HG03571 (cell line): Measurements from ENCODE around the gene RNF6.
"Not testable (repeated sequence)": the region's sequence is repeated elsewhere in the genome, so short reads cannot be mapped to it uniquely, and the experiment has no call there.

Source experiments
- ATAC-seq: cut with Tn5 transposase; IDR thresholded peaks from one replicate; pipeline ENCODE4 v1.9.1; 2021; ENCODE audit not compliant: unreplicated experiment

The RNF6 gene

DNA sequence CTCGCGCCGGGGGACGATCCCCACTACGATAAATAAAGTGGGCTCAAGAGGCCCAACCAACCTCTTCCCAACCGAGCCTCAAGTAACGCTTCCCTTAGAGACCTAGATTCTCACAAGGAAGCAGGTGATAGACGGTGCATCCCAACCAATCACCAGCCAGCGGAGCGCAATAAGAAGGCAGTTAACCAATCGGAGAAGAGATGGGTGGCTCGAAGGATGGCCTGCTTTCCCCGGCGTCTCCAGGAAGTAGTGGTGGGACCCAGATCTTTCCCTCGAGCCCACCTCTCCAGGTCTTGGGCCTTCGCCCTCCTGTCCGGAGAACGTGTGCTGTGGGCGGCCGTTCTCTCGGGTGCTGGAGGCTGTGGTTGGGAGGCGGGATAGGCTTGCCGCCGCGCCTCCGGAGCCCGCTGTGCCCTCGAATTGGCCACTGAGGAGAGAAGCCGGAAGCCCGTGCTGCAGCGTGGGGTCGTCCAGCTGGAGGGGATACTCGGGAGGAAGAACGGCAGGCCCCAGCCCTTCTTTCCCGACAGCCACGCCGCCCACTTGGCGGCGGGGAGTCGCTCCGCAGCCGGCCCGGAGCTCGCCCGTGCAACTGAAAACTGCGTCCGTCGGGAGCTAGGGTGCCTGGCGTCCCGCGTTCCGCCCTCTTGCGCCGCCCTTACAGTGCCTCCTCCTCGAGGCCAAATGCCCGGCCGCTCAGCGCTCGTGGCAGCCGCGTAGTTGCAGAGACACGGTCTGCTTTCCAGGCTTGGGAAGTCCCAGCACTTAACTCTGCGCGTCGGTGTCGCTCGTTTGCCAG lies at the start of gene RNF6:
Gene RNF6, minus strand, starts transcription at position 594 of the 799 bp plus-strand sequence. CDS start 2,665 bp downstream, outside the sequence.
- peak; percentile 93 for ATAC-seq

DNA sequence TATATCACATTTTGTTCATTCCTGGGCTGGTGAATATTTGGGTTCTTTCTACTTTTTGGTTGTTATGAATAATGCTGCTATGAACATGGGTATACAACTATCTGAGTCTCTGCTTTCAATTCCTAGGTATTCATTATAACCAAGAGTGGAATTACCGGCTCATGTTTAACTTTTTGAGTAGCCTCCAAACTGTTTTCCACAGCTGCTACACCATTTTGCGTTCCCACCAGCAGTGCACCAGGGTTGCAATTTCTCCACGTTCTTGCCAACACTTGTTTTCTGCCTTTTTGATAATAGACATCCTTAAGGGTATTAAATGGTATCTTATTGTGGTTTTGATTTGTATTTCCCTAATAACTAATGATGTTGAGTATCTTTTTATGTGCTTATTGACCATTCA lies 48.6 kb upstream of the RNF6 start:
- ATAC-seq: no peak

DNA sequence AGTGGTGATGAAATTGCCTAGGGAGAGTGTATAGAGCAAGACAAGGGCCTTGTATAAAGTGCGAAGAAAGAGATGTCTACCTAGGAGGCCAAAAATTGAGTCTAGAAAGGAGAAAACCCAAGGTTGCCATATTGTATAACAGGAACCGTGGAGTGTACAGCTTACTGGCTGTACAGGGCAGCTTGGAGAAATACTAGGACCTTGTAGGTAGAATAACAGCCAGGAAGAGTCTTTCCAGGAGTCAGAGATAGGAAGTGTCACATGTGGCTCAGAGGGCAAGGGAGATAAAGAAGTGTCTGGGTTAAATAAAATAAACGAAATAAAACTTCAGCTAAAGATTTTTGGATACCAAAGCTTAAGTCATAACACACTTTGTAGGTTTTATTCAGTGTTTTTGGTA lies 44.2 kb upstream of the RNF6 start:
- ATAC-seq: no peak

DNA sequence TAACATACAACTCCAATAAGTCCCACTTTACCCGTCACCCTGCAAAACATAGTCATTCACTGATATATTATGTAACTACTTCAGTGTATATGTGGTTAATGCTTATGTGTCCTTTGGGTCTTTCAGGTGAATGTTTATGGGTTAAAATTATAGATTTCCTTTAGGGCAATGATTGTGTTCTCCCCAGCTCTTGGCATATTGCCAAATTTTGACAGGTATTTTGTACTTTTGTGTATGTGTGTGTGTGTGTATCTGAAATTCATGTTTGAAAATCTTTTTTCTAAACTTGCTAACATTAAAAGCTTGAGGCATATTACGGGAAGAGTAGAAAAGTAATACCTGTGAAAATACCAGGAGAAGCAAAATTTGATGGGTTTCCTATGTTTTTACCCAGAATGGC lies 40.0 kb upstream of the RNF6 start:
- ATAC-seq: no peak

DNA sequence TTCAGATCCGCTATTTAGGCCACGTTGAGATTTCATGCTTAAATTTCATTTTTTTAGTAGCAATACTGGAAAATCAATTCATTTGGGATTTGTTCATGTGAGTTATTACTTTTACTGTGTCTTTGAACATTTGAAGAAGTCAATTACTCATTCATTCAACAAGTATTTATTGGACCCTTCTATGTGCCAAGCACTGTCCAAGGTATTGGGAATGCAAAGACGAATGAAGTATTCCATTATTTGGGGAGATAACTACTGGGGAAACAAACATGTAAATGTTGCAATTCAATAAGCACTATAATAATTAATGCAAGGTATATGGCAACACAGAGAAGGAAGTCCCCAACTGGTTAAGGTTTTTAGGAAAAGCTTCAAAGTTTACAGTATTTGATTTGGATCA lies 37.5 kb upstream of the RNF6 start:
- ATAC-seq: no peak

DNA sequence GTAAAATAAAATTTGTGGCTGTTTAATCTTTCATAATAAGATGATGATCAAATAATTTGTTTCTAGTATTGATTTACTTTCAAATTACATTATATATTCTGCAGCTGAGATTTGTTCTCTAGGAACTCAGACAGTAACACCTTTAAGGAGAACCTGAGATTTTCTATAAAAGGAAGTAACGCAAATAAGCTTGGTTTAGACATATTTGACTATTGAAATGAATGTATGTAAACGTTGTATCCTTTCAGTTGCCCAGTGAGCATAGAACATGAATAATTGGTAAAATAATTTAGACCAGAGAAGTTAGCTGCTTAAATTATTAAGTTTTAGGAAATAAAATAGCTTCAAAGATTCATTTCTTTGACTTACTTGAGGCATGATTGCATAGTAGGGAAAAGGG lies 34.9 kb upstream of the RNF6 start:
- ATAC-seq: no peak

DNA sequence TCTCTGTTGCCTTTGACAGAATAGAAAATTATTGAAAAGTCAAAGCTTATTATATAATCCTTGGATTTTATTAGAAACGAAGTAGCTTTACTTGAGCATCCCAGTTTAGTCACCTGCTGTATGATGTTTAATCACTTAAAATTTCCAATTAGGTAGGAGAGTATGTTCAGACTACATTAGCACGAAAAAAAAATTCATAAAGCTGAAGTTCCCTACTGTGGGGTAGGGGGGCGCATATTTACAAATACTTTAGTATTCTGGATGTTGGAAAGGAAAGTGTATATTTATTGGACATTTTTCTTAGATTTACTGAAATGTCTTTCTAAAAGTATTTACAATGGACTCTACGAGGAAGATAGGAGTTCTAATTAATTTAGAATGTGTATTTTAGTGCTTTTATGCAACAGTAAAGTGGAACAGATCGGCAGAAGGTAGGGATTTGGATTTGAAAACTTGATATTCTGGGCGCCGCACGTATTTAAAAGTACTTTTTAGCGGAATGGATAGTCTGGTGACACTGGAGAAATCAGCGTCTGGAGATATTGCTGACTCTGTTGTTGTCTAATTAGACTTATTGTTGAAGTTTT lies 33.7 kb upstream of the RNF6 start:
- ATAC-seq: no peak

DNA sequence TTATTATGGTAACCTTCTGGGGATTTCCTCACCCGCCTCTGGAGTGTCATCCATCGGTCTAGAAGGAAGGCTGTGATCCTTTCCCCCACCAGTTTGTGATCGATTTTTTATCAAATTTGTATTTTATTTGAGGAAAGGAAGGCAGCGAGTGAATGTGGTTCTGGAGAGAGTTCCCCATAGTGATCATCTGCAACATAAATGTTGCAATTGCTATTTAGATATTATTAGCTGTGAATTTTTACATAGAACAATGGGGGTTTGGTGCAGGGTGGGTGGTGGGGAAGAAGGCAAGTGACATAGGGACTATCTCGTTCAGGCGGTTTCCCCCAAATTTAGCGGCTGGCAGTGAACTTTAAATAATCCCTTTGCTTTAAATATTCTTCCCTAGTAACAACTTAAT lies 33.0 kb upstream of the RNF6 start:
- ATAC-seq: no peak

DNA sequence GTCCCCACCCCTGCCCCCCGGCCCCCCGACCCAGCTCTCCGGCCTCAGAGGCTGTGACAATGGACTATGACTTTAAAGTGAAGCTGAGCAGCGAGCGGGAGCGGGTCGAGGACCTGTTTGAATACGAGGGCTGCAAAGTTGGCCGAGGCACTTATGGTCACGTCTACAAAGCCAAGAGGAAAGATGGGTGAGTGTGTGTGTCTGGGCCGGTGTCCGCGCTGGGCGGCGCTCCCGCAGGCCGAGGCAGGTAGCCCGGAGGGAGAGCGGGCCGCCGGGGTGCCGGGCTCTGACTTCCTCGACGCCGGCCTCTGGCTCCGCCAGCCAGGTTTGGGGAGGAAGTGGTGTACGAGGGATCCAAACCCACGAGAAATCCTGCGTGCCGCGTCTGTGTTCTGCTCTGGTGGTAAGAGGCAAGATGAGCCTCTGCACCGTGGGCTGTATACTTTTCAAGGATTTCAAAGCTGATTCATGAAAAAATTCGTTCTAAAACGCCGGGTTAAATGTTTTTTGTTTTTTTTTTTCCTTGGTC lies 32.5 kb upstream of the RNF6 start:
- peak; percentile 31 for ATAC-seq

DNA sequence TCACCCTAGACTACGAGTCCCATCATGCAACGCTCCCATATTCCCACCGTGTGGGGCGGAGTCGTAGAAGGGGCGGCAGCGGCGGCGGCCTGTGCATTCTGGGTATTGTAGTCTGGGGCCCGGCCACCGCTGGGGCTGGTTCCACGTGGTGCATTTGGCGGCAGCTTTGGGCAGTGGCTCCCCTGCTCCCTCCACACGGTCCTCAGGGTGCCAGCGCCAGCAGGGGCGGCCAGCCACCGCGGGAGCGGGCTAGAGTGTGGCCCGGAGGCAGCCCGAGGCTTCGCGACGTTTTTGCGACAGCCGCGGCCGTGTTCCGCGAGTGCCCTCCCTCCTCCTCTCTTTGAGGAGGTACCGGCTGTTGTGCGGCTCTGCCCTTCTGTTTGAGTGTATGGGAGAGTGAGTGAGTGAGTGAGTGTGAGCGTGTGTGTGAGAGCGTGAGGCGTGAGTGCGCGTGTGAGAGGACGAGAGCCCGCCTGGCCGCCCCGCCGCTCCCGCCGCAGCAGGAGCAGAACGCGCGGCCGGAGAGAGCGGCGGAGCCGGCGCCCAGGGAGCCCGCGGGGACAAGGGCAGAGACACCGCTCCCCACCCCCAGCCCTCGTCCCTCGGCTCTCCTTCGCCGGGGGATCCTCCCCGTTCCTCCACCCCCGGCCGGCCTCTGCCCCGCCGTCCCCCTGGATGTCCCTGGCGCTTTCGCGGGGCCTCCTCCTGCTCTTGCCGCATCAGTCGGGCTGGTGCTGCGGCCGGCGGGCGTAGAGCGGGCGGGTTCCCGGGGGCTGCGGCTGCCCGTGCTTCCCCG lies 31.9 kb upstream of the RNF6 start, which contains the start of gene CDK8:
Gene CDK8, plus strand, starts transcription at position 343 of the 796 bp plus-strand sequence. CDS start 513 bp downstream, outside the sequence.
- ATAC-seq: peak; percentile 89

DNA sequence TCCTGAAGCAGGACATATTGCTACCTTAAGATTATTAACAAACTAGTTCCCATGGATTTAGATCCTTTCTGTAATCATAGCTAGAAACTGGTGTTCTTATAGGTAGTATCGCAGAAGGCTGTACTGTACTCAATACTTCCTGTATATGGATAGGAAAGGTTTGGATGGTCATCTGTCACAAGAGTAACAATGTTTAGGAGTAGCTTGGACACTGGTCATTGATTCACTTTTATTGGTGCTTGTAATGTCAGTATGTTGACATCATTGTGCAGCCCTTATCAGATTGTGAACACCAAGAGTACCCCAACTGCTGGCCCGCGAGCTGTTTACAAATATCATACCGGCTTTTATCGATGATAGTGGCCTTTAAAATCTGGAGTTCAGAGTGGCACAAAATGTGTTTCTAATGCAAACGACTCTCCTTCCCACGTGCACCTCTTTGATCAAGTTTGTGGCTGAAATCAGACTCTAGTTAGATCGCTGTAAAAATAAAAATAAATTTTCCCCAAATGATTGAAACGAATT lies 31.2 kb upstream of the RNF6 start:
- ATAC-seq: no peak

DNA sequence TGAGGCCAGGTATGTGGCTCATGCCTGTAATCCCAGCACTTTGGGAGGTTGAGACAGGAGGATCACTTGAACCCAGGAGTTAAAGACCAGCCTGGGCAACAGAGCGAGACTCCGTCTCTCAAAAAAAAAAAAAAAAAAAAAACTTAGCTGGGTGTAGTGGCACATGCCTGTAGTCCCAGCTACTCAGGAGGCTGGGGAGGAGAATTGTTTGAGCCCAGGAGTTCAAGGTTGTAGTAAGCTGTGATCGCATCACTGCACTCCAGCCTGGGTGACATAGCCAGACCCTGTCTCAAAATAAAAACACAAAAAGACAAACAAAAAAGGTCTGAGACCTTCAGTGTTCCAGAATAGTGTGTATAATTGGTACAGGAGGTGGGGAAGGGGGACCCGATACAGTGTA lies 29.9 kb upstream of the RNF6 start:
- ATAC-seq: not testable (repeated sequence)

DNA sequence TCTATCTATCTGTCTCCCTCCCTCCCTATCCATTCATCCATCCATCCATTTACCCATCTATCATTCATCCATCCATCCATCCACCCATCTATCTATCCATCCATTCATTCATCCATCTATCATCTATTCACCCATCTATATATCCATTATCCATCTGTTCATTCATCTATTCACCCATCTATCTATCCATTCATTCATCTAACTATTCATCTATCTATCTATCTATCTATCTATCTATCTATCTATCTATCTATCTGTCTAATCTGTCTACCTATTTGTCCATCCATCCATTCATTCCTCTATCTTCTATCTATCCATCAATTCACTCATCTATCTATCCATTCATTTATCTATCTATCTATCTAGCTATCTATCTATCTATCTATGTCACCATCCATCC lies 27.4 kb upstream of the RNF6 start:
- ATAC-seq: no peak

DNA sequence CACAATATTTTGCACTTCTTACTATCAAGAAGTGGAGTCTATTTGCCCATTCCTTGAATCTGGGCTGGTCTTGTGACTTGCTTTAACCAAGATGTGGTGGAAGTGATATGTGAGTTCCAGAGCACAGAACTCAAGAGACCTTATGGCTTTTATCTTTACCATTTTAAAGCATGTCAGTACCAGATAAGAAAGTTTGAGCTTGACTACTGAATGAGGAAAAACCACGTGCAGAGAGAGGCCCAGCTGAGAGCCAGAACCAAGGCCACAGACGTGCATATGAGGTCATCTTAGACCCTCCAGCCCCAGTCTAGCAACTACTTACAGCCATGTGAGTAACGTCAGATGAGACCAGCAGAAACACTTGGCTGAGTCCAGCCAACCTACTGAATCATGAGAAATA lies 25.5 kb upstream of the RNF6 start:
- no peak for ATAC-seq

DNA sequence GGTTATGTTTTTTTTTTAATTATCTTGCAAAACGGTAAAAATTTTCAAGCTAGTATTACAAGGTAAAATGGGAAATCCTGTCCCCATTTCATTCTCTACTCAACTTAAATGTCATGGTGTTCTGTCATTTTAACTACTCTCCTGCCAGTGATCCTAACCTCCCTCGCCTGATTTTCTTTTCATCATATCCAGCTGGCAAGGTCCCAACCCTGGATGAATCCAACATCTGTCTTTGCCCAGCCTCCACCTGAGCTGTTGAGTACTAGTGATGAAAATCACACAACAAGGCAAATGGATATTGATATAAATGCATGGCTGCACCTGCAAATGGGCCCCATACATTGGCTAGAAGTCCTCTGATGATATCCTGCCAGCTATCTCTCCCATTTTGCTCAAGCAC lies 24.9 kb upstream of the RNF6 start:
- ATAC-seq: no peak

DNA sequence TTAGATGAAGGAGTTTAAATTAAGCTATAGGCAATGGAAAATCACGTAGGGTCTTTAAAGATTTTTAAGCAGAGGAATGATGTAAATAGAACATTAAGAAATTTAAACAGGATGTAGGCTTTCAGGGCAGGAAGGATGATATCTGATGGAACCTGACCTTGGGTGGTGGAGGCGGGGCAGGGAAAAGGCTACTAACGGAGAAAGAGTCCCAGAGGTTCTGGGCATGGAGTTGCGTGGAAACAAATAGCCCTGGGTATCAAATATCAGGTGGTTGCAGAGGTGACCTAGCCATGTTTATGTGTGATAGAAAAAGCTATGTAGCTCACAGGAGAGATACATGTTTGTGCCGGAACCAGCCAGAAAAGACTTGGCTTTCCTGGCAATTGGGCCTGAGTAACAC lies 24.0 kb upstream of the RNF6 start:
- no peak for ATAC-seq

DNA sequence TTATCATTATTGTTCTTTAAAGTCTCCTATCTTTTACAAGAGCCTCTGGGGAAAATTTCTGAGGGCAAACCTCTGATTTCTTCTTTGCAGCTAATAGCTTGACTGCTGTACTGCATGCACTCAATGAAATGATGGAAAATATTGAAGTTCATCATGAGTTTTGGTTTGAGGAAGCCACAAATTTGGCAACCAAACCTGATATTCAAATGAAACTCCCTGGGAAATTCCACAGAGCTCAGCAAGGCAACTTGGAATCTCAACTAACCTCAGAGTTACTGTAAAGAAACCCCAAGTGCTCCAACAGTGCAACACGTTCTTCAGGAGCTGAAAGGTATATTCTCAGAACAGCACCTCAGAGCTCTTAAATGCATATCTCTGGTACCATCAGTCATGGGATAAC lies 14.2 kb upstream of the RNF6 start:
- ATAC-seq: no peak

DNA sequence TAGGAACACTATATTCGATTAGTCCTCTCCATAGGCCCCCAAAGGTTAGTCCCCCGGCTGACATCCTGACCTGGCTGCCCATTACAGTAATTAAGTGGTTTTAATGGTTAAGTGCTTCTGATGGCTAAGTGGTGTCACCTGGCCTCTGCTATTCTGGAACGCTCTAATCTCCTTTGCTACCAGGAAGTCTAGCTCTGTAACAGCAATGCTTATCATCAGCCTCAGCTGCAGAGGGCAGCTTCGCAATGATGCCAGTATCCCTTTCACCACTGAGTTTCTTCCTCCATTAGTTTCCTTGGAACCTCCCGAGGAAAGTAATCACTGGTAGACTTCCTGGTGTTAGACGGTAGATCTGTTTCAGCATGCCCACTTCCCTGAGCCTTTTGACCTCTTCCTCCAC lies 8.6 kb upstream of the RNF6 start:
- no peak for ATAC-seq

DNA sequence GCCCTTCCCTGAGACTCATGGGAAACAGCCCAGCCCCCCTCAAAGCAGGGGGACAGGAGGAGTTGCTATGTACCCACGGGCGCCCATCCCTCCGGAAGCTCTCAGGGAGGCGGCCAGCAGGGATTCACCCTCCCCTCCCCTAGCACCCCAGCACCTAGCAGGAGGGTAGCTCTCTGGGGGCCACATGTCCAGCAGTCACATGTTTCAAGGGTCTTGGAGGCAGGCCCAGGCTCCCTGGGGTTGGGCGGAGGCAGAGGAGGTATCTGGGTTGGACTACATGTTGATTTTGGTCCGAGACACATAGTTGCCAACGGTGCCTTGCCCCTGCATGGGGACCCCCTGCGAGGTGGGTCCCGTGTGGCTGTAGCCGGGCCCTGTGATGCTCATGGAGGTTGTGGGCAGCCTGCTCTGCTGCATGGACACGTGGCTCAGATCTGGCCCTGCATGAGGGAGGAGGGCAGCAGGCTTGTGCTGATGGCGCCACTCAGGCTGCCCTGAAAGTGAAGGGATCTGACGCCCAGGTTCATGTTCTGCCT lies 7.0 kb upstream of the RNF6 start:
- ATAC-seq: no peak

DNA sequence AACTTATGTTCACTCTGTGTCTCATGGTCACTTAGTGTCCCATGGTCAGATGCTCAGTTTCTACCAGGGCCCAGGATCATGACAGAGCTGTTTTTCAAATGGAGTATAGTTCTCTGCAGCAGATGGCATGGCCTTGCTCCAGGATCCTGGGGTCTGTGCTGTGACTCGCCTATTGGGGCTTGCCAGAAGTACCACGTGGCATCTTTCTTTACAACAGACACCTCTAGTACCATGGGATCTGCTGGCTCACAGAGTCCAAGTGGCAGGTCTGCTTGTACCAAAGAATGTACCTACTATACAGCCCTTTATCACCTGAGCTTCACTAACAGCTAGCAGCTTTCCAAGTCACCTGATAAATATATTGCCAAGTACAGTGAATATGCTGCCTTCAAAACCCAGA lies 6.0 kb upstream of the RNF6 start:
- no peak for ATAC-seq
